HFFc6 (cell line): ENCODE measurements around the gene FAM53A. TPM values are rescaled to one million over a fixed set of nuclear protein-coding genes. Genes with fewer than 3 reads are reported as not detected.

Experiments
- DNase-seq: peaks from one replicate; pipeline ENCODE4 v3.0.0-alpha.2; 2018
- H3K27ac Mint-ChIP-seq: 2 replicates; pipeline ENCODE4 v1.8.0; 2020; ENCODE audit warnings: mild to moderate bottlenecking, mixed read lengths
- H3K27me3 Mint-ChIP-seq: 2 replicates; pipeline ENCODE4 v1.8.0; 2021; ENCODE audit warnings: mild to moderate bottlenecking, moderate library complexity, mixed read lengths; ENCODE audit not compliant: insufficient read depth
- H3K36me3 Mint-ChIP-seq: 2 replicates; pipeline ENCODE4 v1.8.0; 2021; ENCODE audit warnings: low read depth, mixed read lengths
- H3K4me1 Mint-ChIP-seq: 2 replicates; pipeline ENCODE4 v1.8.0; 2020; ENCODE audit warnings: low read depth, mixed read lengths
- H3K4me3 Mint-ChIP-seq: 2 replicates; pipeline ENCODE4 v1.8.0; 2020; ENCODE audit warnings: mild to moderate bottlenecking, moderate library complexity, mixed read lengths
- H3K9me3 Mint-ChIP-seq: 2 replicates; pipeline ENCODE4 v1.8.0; 2020; ENCODE audit warnings: mild to moderate bottlenecking, mixed read lengths
- total RNA-seq, 6 experiments: library from RNA; stranded (reverse); fragmentation: NEBNext Ultra II Directional; extraction: Animal tissue kit (Norgen Biotek cat#: 25700); gene quantifications; 2 replicates in 1 of 6; 3 replicates in 5 of 6; pipeline ENCODE4 v1.2.3, GENCODE V29; 2021
- TF ChIP-seq, protein P1 (sequence below): fragments of 200-600 bp; sonication (generic); IDR thresholded peaks from 2 replicates; pipeline ENCODE4 v1.5.0; 2021; ENCODE audit warnings: antibody characterized with exemption, mild to moderate bottlenecking

FAM53A gene
- total RNA-seq, 6 experiments from 2014 or later = 2.3 to 3.2 (median 2.7) TPM

DNA sequence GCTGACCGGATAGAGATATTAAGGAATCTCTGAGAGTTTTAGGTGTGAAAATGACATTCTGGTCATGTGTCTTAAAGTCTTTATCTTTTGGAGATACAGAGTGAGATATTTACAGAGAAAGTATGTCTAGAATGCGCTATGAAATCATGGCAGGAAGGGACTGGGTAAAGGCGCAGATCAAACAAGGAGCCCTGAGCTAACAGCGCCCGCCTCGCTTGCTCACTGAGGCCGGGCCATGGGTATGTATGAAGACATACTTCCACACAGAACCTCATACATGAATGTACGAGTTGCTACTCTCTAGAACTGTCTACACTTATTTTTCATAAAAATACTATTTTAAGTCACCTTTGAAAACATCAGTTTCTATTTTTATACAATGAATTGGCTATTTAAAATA, 20.0 kb downstream of the FAM53A start:
- no peaks in the 10 kb centered on the region for H3K9me3 Mint-ChIP-seq

DNA sequence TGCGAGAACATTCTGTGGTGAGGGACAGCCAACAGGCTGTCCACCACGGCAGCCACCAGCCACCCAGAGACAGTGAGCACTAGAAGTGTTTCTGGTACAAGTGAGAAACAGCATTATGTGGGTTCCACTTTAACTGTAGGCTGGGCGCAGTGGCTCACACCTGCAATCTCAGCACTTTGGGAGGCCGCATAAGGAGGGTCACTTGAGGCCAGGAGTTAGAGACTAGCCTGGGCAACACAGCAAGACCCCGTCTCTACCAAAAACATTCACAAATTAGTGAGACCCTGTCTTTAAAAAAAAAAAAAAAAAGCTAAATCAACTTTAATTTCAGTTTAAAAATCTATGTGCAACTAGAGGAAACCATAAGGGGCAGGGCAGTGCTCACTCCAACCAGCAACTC, 20.6 kb downstream of the FAM53A start:
- Mint-ChIP-seq H3K27me3 (peaks cover 2% of the 10 kb centered on the region; the same call in 1 of the 2 replicates), H3K4me1 (no peaks in the 10 kb centered on the region), H3K27ac (no peak overlapping the region), H3K9me3 (no peaks in the 10 kb centered on the region), H3K4me3 (no peak overlapping the region), H3K36me3 (no peaks in the 10 kb centered on the region)
- no peak for DNase-seq
- TF ChIP-seq, protein P1, sequence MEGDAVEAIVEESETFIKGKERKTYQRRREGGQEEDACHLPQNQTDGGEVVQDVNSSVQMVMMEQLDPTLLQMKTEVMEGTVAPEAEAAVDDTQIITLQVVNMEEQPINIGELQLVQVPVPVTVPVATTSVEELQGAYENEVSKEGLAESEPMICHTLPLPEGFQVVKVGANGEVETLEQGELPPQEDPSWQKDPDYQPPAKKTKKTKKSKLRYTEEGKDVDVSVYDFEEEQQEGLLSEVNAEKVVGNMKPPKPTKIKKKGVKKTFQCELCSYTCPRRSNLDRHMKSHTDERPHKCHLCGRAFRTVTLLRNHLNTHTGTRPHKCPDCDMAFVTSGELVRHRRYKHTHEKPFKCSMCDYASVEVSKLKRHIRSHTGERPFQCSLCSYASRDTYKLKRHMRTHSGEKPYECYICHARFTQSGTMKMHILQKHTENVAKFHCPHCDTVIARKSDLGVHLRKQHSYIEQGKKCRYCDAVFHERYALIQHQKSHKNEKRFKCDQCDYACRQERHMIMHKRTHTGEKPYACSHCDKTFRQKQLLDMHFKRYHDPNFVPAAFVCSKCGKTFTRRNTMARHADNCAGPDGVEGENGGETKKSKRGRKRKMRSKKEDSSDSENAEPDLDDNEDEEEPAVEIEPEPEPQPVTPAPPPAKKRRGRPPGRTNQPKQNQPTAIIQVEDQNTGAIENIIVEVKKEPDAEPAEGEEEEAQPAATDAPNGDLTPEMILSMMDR = no peak

More for the DNA sequence above, 20.0 kb downstream of the FAM53A start:
- TF ChIP-seq, protein P1 = no peak
- no peak for DNase-seq
- Mint-ChIP-seq H3K4me1 (no peaks in the 10 kb centered on the region), H3K27ac (no peak overlapping the region), H3K27me3 (peaks cover 2% of the 10 kb centered on the region; the same call in 1 of the 2 replicates), H3K4me3 (no peak overlapping the region), H3K36me3 (no peaks in the 10 kb centered on the region)

DNA sequence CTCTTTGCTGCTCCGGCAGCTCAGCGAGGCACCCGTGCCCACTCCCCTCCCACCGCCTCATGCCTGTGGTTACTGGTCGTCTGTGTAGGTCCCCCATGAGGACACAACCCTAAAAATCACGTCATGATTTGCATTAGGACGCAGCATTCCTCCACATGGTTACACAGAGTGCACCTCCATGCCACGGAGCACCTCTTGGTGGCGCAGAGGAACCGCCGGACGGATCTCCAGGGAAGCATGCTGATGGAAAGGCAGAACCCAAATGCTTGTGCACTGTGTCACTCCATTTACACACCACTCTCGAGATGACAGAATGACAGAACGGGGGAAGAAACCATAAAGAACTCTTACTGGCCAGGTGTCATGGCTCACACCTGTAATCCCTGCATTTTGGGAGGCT, 22.4 kb downstream of the FAM53A start:
- Mint-ChIP-seq H3K27ac (no peak overlapping the region), H3K36me3 (no peaks in the 10 kb centered on the region), H3K27me3 (peaks cover 2% of the 10 kb centered on the region; the same call in 1 of the 2 replicates), H3K4me1 (no peaks in the 10 kb centered on the region), H3K4me3 (no peak overlapping the region), H3K9me3 (no peaks in the 10 kb centered on the region)
- TF ChIP-seq, protein P1 = no peak
- no peak for DNase-seq

DNA sequence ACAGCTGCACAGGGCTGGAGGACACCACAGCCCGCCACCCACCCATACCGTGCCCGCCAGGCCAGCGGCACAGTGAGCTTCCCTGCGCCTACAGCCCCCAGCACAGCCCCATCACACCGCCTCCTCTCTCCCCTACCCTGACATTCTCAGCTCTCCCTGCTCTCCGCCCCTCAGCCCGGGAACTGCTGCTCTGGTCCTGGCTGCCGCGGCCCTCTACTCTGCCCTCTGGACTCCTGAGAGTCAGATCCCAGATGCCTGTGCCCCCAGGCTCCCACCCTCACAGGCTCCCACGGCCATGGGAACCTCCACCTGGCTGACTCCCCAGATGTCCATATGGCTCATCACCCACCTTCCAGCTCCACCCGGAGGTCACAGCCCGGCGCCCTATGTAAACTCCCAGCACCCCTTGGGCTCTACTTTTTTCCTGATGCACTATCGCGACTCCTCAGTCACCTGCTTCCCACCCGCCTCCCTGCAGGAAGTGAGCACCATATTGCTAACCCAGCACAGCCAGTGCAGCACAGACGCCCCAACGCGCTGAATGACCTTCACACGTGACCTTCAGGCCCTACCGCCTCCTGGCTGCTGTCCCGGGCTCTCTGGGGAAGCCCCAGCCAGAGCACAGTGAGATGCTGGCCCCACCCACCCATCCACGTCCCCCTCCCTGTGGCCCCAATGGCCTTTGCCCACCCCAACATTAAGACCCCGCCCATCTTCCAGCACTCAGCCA, 23.0 kb downstream of the FAM53A start:
- Mint-ChIP-seq H3K36me3 (no peaks in the 10 kb centered on the region), H3K27me3 (peaks cover 2% of the 10 kb centered on the region; the same call in 1 of the 2 replicates), H3K4me3 (no peak overlapping the region), H3K4me1 (no peaks in the 10 kb centered on the region), H3K9me3 (no peaks in the 10 kb centered on the region), H3K27ac (no peak overlapping the region)
- TF ChIP-seq, protein P1 = no peak
- no peak for DNase-seq

DNA sequence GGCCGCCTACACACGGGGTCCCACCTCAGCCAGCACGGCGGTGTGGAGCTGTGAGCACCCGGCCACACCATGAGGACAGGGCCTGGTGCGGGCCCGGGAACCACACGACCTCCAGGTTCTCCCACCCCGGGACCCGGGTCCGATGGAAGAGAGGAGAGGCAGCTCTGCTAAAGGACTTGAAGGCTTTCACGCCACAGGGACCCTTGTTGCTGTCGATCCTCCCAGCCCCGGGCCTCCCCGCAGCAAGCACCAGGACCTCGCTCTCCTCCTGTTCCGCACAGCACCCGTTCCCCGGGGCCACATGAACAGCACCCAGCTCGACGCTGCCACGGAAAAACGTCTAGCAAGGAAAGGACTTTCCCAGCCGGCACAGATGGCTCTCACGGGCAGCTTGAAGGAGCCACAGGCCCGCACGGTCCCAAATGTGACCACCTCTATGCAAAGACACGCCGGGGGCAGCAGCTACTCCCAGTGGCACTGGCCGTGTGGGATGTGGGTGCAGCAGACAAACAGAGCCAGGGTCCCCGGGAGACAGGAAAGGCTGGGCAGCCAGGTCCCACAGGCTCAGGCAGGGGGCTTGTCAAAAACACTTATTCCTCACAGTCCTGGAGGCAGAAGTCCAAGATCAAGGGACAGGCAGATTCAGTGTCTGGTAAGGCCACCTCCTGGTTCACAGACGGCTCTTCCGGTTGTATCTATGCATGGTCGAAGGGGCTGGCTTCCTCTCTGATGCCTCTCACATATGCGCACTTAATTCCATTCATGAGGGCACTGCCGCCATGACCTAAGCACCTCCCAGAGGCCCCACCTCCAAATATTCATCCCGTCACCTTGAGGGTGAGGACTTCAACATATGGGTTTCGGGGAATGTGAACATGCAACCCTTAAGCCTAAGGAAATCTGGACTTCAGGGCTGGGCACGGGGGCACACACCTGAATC, 24.7 kb downstream of the FAM53A start:
- Mint-ChIP-seq H3K27ac (no peak overlapping the region), H3K27me3 (peaks cover 2% of the 10 kb centered on the region; the same call in 1 of the 2 replicates), H3K9me3 (no peaks in the 10 kb centered on the region), H3K4me1 (no peaks in the 10 kb centered on the region), H3K4me3 (no peak overlapping the region), H3K36me3 (no peaks in the 10 kb centered on the region)
- TF ChIP-seq, protein P1 = no peak
- no peak for DNase-seq
